ENCODE data around the gene LDLRAD3.

LDLRAD3 gene

GRCh38 chr11:36131721-36132397 is 188.0 kb downstream of the LDLRAD3 start:
- no peak for DNase-seq (ENCODE audit: low read depth in 2 of 2)

- no peak for DNase-seq (ENCODE audit: low read depth in 2 of 2)
Observed at GRCh38 chr11:36132940-36133339, 189.1 kb downstream of the LDLRAD3 start.

- DNase-seq (ENCODE audit: low read depth in 2 of 2), result no peak
Observed at GRCh38 chr11:36135076-36135475, 191.2 kb downstream of the LDLRAD3 start.

GRCh38 chr11:36139767-36140166 is 195.9 kb downstream of the LDLRAD3 start:
- DNase-seq (ENCODE audit: low read depth in 2 of 2), result no peak

GRCh38 chr11:36141196-36141953 is 197.5 kb downstream of the LDLRAD3 start:
- no peak for DNase-seq (ENCODE audit: low read depth in 2 of 2)

GRCh38 chr11:36141956-36142355 is 198.1 kb downstream of the LDLRAD3 start:
- DNase-seq (ENCODE audit: low read depth in 2 of 2), result no peak

- DNase-seq (ENCODE audit: low read depth in 2 of 2), result no peak
Observed at GRCh38 chr11:36142439-36142838, 198.6 kb downstream of the LDLRAD3 start.

GRCh38 chr11:36142879-36143278 is 199.0 kb downstream of the LDLRAD3 start:
- no peak for DNase-seq (ENCODE audit: low read depth in 2 of 2)

- DNase-seq (ENCODE audit: low read depth in 2 of 2), result no peak
Observed at GRCh38 chr11:36146437-36146836, 202.6 kb downstream of the LDLRAD3 start.

- no peak for DNase-seq (ENCODE audit: low read depth in 2 of 2)
Observed at GRCh38 chr11:36147491-36147890, 203.6 kb downstream of the LDLRAD3 start.

GRCh38 chr11:36148701-36149100 is 204.8 kb downstream of the LDLRAD3 start:
- no peak for DNase-seq (ENCODE audit: low read depth in 2 of 2)

- DNase-seq (ENCODE audit: low read depth in 2 of 2), result no peak
Observed at GRCh38 chr11:36149538-36150242, 205.8 kb downstream of the LDLRAD3 start.

- no peak for DNase-seq (ENCODE audit: low read depth in 2 of 2)
Observed at GRCh38 chr11:36150986-36151385, 207.1 kb downstream of the LDLRAD3 start.

- no peak for DNase-seq (ENCODE audit: low read depth in 2 of 2)
Observed at GRCh38 chr11:36151933-36152580, 208.2 kb downstream of the LDLRAD3 start.

- no peak for DNase-seq (ENCODE audit: low read depth in 2 of 2)
Observed at GRCh38 chr11:36153551-36153950, 209.7 kb downstream of the LDLRAD3 start.

- no peak for DNase-seq (ENCODE audit: low read depth in 2 of 2)
Observed at GRCh38 chr11:36155124-36155561, 211.3 kb downstream of the LDLRAD3 start.

- no peak for DNase-seq (ENCODE audit: low read depth in 2 of 2)
Observed at GRCh38 chr11:36155770-36156160, 211.9 kb downstream of the LDLRAD3 start.

- DNase-seq (ENCODE audit: low read depth in 2 of 2), result no peak
Observed at GRCh38 chr11:36156161-36156816, 212.4 kb downstream of the LDLRAD3 start.

GRCh38 chr11:36156817-36157519 is 213.1 kb downstream of the LDLRAD3 start:
- DNase-seq (ENCODE audit: low read depth in 2 of 2), result no peak

GRCh38 chr11:36160091-36160490 is 216.2 kb downstream of the LDLRAD3 start:
- no peak for DNase-seq (ENCODE audit: low read depth in 2 of 2)

GRCh38 chr11:36161572-36161971 is 217.7 kb downstream of the LDLRAD3 start:
- no peak for DNase-seq (ENCODE audit: low read depth in 2 of 2)
